Measurements from ENCODE around the gene FGD4. TPM values are rescaled to one million over a fixed set of nuclear protein-coding genes. Genes with fewer than 3 reads are reported as not detected.

The FGD4 gene
- total RNA-seq, 2 donors from 2014 or later, result 0.09 to 1.7 TPM

- Mint-ChIP-seq H3K4me3 (no peak overlapping the region), H3K4me1 (ENCODE audit: low read depth) (no peaks in the 10 kb centered on the region), H3K27me3 (ENCODE audit: low read depth) (peaks cover 8% of the 10 kb centered on the region), H3K36me3 (ENCODE audit: insufficient read depth in 2 of 2) (no peaks in the 10 kb centered on the region), H3K27ac (no peak overlapping the region), H3K9me3 (no peaks in the 10 kb centered on the region)
- DNase-seq (no peak), ATAC-seq (replicated peaks in 1 of 2) (no peak)
Observed at GRCh38 chr12:32611986-32612385, 212.6 kb downstream of the FGD4 start.

DNA sequence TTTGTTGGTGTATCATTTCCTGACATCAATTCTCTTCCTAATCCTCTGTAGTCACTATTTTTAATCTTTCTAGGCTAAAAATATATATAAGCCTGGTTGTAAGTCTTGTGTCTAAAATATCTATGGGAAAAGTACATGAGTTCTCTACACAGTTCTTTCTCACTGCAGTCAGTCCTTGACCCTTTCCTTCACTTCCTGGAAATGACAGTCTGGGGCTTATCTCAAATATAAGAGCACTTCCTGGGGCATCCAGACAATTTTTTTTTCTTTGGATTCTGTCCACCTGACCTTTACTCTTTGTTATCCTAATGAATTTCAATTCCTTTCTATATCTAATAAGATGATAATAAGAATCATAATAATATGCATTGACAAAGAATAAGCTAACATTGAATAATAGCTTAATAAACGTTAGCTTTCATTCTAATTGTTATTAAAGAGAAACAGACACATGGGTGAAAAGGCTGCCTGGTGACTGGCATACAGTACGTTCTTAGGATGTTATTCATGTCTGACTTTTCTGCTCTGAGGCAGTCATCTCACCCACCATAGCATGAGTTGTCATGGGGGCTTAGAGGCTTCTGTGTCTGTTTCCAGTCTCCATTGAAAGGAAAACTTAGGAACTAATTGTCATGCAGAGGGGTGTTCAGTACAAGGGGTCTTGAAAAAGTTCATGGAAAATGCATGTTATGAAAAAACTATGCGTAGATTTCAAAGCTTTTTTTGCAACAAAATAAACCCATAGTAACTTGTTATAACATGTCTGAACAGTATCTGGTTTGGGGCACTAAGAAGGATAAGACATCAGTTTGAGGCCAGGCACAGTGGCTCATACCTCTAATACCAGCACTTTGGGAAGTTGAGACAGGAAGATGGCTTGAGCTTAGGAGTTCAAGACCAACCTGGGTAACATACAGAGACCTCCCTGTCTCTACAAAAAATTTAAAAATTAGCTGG is 213.6 kb downstream of the FGD4 start:
- ATAC-seq (replicated peaks in 1 of 2) (no peak), DNase-seq (no peak)
- Mint-ChIP-seq H3K27ac (no peak overlapping the region), H3K27me3 (ENCODE audit: low read depth) (peaks cover 8% of the 10 kb centered on the region), H3K4me1 (ENCODE audit: low read depth) (no peaks in the 10 kb centered on the region), H3K4me3 (no peak overlapping the region), H3K36me3 (ENCODE audit: insufficient read depth in 2 of 2) (no peaks in the 10 kb centered on the region), H3K9me3 (no peaks in the 10 kb centered on the region)

GRCh38 chr12:32615441-32615840 is 216.1 kb downstream of the FGD4 start:
- no peak overlapping the region for H3K4me3 Mint-ChIP-seq
- H3K27me3 Mint-ChIP-seq (ENCODE audit: low read depth), result no peaks in the 10 kb centered on the region
- H3K4me1 Mint-ChIP-seq (ENCODE audit: low read depth), result no peaks in the 10 kb centered on the region
- no peak for ATAC-seq (replicated peaks in 1 of 2)
- H3K36me3 Mint-ChIP-seq (ENCODE audit: insufficient read depth in 2 of 2), result no peaks in the 10 kb centered on the region
- DNase-seq, result no peak
- no peak overlapping the region for H3K27ac Mint-ChIP-seq
- H3K9me3 Mint-ChIP-seq, result no peaks in the 10 kb centered on the region

- Mint-ChIP-seq H3K36me3 (ENCODE audit: insufficient read depth in 2 of 2) (no peaks in the 10 kb centered on the region), H3K4me3 (no peak overlapping the region), H3K27me3 (ENCODE audit: low read depth) (no peaks in the 10 kb centered on the region), H3K9me3 (no peaks in the 10 kb centered on the region), H3K4me1 (ENCODE audit: low read depth) (no peaks in the 10 kb centered on the region), H3K27ac (no peak overlapping the region)
- DNase-seq (no peak), ATAC-seq (replicated peaks in 1 of 2) (no peak)
Observed at GRCh38 chr12:32617534-32617933, 218.2 kb downstream of the FGD4 start.

DNA sequence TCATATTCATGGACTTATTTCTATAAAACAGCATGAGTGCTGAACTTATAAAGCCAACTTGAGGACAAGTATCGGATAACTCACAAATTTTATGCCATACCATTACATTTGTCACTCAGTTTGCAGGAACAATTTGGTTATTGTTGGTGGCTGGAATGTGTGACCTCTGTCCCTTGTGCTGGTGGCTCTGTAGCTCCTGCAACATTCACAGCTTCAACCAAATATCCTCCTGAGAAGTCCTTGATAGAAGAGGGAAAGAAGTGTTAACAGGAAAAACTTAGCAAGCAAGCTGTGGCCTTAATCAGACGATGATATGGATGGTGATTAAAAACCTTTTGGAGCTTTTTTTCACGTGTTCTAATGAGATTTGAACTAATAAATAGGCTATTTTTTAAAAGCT is 218.8 kb downstream of the FGD4 start:
- ATAC-seq (replicated peaks in 1 of 2) (no peak), DNase-seq (no peak)
- Mint-ChIP-seq H3K27me3 (ENCODE audit: low read depth) (no peaks in the 10 kb centered on the region), H3K9me3 (no peaks in the 10 kb centered on the region), H3K4me1 (ENCODE audit: low read depth) (no peaks in the 10 kb centered on the region), H3K36me3 (ENCODE audit: insufficient read depth in 2 of 2) (no peaks in the 10 kb centered on the region), H3K27ac (no peak overlapping the region), H3K4me3 (no peak overlapping the region)

DNA sequence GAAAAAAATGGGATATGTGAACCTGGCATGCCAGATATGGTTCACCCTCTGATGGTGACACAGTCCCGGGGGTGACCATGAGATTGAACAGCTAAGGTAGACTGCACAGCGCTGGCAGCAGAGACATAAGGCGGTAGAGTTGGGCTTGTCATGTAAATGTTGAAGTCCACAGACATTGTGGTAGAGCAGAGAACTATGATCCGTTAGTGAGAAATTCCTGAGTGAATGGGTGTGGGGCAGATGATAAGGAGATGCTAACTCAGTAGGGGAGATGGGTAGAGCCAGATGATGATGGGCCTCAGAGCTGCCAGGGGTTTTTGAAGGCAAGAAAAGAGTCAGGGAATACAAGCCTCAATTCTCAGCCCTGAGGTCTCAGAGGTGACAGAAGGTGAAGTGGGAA is 228.6 kb downstream of the FGD4 start:
- H3K4me1 Mint-ChIP-seq (ENCODE audit: low read depth), result no peaks in the 10 kb centered on the region
- peaks cover 0 to 3% of the 10 kb centered on the region in 2 donors for H3K9me3 Mint-ChIP-seq
- ATAC-seq (replicated peaks in 1 of 2), result no peak
- no peaks in the 10 kb centered on the region for H3K36me3 Mint-ChIP-seq (ENCODE audit: insufficient read depth in 2 of 2)
- H3K27ac Mint-ChIP-seq, result no peak overlapping the region
- H3K27me3 Mint-ChIP-seq (ENCODE audit: low read depth), result no peaks in the 10 kb centered on the region
- no peak for DNase-seq
- H3K4me3 Mint-ChIP-seq, result no peak overlapping the region

- DNase-seq (no peak), ATAC-seq (replicated peaks in 1 of 2) (no peak)
- Mint-ChIP-seq H3K4me1 (ENCODE audit: low read depth) (no peaks in the 10 kb centered on the region), H3K27me3 (ENCODE audit: low read depth) (no peaks in the 10 kb centered on the region), H3K9me3 (peaks cover 0 to 3% of the 10 kb centered on the region in 2 donors), H3K36me3 (ENCODE audit: insufficient read depth in 2 of 2) (no peaks in the 10 kb centered on the region), H3K27ac (no peak overlapping the region), H3K4me3 (no peak overlapping the region)
Observed at GRCh38 chr12:32641287-32641901, 242.0 kb downstream of the FGD4 start.

DNA sequence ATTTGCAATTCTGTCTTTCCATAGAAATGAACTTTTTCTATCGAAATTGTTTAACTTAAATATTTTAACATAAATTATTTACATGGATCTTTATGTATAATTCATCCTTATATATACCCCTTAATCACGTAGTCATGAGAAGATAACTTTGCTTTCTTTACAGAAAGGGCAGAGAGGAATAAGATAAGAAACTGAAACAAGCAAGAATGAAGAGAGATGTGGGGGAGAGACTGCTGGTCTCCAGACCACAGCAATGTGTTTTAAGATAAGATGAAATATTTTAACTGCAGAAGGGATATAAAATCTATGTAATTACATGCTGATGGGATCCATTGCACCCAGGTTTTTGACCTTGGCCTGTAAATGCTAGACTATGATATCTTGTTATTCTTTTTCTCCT is 245.1 kb downstream of the FGD4 start:
- no peak overlapping the region for H3K27ac Mint-ChIP-seq
- H3K9me3 Mint-ChIP-seq, result no peaks in the 10 kb centered on the region
- H3K36me3 Mint-ChIP-seq (ENCODE audit: insufficient read depth in 2 of 2), result no peaks in the 10 kb centered on the region
- H3K4me1 Mint-ChIP-seq (ENCODE audit: low read depth), result no peaks in the 10 kb centered on the region
- no peaks in the 10 kb centered on the region for H3K27me3 Mint-ChIP-seq (ENCODE audit: low read depth)
- ATAC-seq (replicated peaks in 1 of 2), result no peak
- DNase-seq, result no peak
- H3K4me3 Mint-ChIP-seq, result no peak overlapping the region

DNA sequence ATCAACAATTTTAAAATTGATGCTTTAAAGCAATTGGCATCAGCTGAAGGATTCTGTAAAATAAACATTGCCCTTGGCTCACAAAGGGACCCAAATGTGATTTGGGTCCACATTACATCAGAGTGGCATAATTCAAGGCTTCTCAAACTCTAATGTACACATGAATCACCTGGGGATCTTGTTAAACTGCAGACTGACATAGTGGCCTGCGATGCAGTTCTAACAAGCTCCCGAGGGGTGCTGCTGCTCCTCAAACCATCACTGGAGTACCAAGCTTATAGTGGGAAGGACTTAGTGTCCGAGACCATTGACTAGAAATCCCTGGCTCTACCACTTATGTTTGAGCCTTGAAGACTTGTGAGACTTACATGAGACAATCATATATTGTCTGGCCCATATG is 247.9 kb downstream of the FGD4 start:
- no peak for ATAC-seq (replicated peaks in 1 of 2)
- no peak for DNase-seq
- H3K4me1 Mint-ChIP-seq (ENCODE audit: low read depth), result peaks cover 5% of the 10 kb centered on the region
- H3K27me3 Mint-ChIP-seq (ENCODE audit: low read depth), result no peaks in the 10 kb centered on the region
- H3K36me3 Mint-ChIP-seq (ENCODE audit: insufficient read depth in 2 of 2), result no peaks in the 10 kb centered on the region
- H3K9me3 Mint-ChIP-seq, result no peaks in the 10 kb centered on the region
- H3K4me3 Mint-ChIP-seq, result no peak overlapping the region
- H3K27ac Mint-ChIP-seq, result no peak overlapping the region

- no peaks in the 10 kb centered on the region for H3K9me3 Mint-ChIP-seq
- no peak overlapping the region for H3K4me3 Mint-ChIP-seq
- ATAC-seq (replicated peaks in 1 of 2), result no peak
Observed at GRCh38 chr12:32650508-32650907, 251.2 kb downstream of the FGD4 start.

DNA sequence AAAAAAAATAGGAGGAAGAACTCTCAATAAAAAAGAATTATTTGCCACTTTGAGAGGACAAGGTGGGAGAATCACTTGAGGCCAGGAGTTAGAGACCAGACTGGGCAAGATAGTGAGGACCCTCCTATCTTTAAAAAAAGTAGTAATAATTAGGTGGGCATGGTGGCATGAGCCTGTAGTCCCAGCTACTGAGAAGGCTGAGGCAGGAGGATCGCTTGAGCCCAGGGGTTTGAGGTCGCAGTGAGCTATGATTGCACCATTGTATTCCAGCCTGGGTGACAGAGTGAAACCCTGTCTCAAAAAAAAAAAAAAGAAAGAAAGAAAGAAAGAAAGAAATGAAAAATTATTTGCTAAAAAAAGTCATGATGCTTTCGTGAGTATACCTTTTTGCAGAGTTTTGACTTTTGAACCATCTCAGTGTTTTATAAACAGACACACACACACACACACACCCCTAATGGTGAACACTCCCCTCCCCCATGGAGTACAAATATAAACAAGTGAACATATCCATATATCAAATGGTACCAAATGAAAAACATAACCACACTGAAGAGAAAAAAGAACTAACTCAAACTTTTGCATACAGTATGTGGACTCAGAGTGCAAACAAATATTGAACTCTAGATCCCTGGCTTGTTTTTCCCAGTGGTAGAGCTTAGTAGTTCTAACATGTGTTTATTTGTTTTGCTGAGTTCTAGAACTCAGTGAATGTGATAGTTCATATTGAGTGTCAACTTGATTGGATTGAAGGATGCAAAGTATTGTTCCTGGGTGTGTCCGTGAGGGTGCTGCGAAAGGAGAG is 252.0 kb downstream of the FGD4 start:
- DNase-seq (no peak), ATAC-seq (replicated peaks in 1 of 2) (no peak)
- peaks cover 5% of the 10 kb centered on the region for H3K4me1 Mint-ChIP-seq (ENCODE audit: low read depth)
- H3K27me3 Mint-ChIP-seq (ENCODE audit: low read depth), result no peaks in the 10 kb centered on the region
- H3K4me3 Mint-ChIP-seq, result no peak overlapping the region
- H3K27ac Mint-ChIP-seq, result no peak overlapping the region
- H3K36me3 Mint-ChIP-seq (ENCODE audit: insufficient read depth in 2 of 2), result no peaks in the 10 kb centered on the region
- H3K9me3 Mint-ChIP-seq, result no peaks in the 10 kb centered on the region

More at GRCh38 chr12:32650508-32650907, 251.2 kb downstream of the FGD4 start:
- H3K27ac Mint-ChIP-seq, result no peak overlapping the region
- H3K36me3 Mint-ChIP-seq (ENCODE audit: insufficient read depth in 2 of 2), result no peaks in the 10 kb centered on the region
- no peaks in the 10 kb centered on the region for H3K27me3 Mint-ChIP-seq (ENCODE audit: low read depth)
- H3K4me1 Mint-ChIP-seq (ENCODE audit: low read depth), result peaks cover 5% of the 10 kb centered on the region
- DNase-seq, result no peak

- Mint-ChIP-seq H3K9me3 (no peaks in the 10 kb centered on the region), H3K36me3 (ENCODE audit: insufficient read depth in 2 of 2) (no peaks in the 10 kb centered on the region)
Observed at GRCh38 chr12:32651956-32652210, 252.5 kb downstream of the FGD4 start.

DNA sequence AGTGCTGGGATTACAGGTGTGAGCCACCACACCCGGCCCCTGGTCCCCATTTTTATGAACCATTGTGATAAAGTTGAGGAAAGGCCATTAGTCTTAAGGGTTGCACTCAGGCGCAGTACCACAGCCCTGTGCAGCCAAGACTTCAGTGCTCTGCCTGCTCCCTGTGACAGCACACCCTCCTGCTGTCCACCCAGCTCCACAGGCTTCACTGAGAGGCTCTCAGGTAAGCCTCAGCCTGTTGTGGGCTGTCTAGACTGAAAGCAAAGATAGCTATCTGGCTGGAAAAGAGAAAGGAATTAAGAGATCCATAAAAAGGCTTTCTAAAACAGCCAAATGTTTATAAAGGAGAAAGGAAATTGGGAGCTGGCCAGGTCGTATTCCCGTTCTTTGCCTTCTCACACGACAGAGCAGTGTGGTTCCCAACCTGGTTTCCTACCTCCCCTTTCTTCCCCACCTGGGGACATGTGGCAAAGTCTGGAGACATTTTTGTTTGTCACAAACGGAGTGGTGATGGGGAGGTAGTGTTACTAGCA is 260.6 kb downstream of the FGD4 start:
- DNase-seq (no peak), ATAC-seq (replicated peaks in 1 of 2) (no peak)
- H3K4me1 Mint-ChIP-seq (ENCODE audit: low read depth), result peaks cover 13% of the 10 kb centered on the region
- no peaks in the 10 kb centered on the region for H3K27me3 Mint-ChIP-seq (ENCODE audit: low read depth)
- H3K27ac Mint-ChIP-seq, result no peak overlapping the region
- no peaks in the 10 kb centered on the region for H3K9me3 Mint-ChIP-seq
- no peaks in the 10 kb centered on the region for H3K36me3 Mint-ChIP-seq (ENCODE audit: insufficient read depth in 2 of 2)
- H3K4me3 Mint-ChIP-seq, result no peak overlapping the region

More at GRCh38 chr12:32651956-32652210, 252.5 kb downstream of the FGD4 start:
- Mint-ChIP-seq H3K27ac (no peak overlapping the region), H3K27me3 (ENCODE audit: low read depth) (no peaks in the 10 kb centered on the region), H3K4me1 (ENCODE audit: low read depth) (peaks cover 5% of the 10 kb centered on the region), H3K4me3 (no peak overlapping the region)
- DNase-seq, result no peak
- ATAC-seq (replicated peaks in 1 of 2), result no peak

Data from activated T-cell treated with anti-CD3 and anti-CD28 coated beads, Interleukin-2, amount 50 U/mL, for 72 hours (primary cell).